RWPE1 (cell line): ENCODE measurements around the gene TGFBR1.

Experiments used
- CTCF ChIA-PET: fragments of 350-600 bp; sonication (Branson Sonifier 250); formaldehyde crosslinking; extraction: SDS; loops from one replicate; lab custom pipeline; 2021; lab: Yijun Ruan, JAX
- POLR2A ChIA-PET: fragments of 400-600 bp; formaldehyde crosslinking; extraction: SDS; loops from one replicate; lab custom pipeline; 2020; ENCODE audit warnings: antibody characterized with exemption; ENCODE audit not compliant: low non-redundant PET; lab: Yijun Ruan, JAX
- DNase-seq: peaks from one replicate; pipeline ENCODE4 v3.0.0; 2012; ENCODE audit warnings: low spot score
- H3K27ac ChIP-seq: fragments of 450-650 bp; 2 replicates; pipeline ENCODE4 v1.5.1; 2017
- TF ChIP-seq, protein P1 (sequence below): fragments of 450-650 bp; conservative IDR thresholded peaks from 2 replicates; pipeline ENCODE4 v1.5.1; 2017; ENCODE audit warnings: low read depth, mild to moderate bottlenecking

TGFBR1 gene

DNA sequence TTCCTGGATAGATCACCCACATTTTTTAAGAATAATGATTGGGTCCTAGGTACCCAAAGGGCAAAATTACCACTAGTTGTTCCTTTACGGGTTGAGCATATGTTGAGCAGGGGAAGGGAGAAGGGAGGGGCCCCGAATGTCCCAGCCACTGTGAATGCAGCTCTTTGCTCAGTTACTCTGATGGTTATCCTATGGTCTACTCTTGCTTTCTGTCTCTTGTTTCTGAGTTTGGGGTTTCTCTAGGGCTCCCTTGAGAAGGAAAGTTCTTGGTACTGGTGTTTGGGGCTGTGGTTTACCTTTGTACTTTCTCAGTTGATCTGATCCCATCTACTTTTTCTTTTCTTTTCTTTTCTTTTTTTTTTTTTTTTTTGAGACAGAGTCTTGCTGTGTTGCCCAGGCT lies 61.2 kb downstream of the TGFBR1 start:
- DNase-seq, result no peak
- ChIA-PET CTCF (no interaction called here), POLR2A (no interaction called here)

DNA sequence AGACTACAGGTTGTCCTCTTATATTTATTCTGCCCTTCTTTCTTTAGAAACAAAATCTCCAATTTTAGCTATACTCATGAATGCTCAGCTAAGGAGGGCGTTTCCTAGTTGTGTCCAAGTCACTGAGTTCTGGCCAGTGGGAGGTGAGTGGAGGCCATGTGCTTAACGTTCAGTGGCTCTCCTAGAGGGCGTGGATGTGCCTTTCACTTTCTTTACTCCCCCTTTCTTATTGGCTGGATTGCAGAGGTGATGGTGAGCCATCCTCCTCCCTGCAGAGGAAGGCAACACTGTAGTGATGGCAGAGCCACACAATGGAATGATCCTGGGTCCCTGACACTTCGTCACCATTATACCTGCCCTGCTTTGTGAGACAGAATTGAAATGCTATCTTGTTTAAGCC lies 62.2 kb downstream of the TGFBR1 start:
- ChIA-PET POLR2A (no interaction called here), CTCF (no interaction called here)
- no peak overlapping the region for H3K27ac ChIP-seq
- no peak for DNase-seq
- TF ChIP-seq, protein P1, sequence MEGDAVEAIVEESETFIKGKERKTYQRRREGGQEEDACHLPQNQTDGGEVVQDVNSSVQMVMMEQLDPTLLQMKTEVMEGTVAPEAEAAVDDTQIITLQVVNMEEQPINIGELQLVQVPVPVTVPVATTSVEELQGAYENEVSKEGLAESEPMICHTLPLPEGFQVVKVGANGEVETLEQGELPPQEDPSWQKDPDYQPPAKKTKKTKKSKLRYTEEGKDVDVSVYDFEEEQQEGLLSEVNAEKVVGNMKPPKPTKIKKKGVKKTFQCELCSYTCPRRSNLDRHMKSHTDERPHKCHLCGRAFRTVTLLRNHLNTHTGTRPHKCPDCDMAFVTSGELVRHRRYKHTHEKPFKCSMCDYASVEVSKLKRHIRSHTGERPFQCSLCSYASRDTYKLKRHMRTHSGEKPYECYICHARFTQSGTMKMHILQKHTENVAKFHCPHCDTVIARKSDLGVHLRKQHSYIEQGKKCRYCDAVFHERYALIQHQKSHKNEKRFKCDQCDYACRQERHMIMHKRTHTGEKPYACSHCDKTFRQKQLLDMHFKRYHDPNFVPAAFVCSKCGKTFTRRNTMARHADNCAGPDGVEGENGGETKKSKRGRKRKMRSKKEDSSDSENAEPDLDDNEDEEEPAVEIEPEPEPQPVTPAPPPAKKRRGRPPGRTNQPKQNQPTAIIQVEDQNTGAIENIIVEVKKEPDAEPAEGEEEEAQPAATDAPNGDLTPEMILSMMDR, result no peak

More for the DNA sequence above, 61.2 kb downstream of the TGFBR1 start:
- TF ChIP-seq, protein P1, result no peak
- no peak overlapping the region for H3K27ac ChIP-seq

DNA sequence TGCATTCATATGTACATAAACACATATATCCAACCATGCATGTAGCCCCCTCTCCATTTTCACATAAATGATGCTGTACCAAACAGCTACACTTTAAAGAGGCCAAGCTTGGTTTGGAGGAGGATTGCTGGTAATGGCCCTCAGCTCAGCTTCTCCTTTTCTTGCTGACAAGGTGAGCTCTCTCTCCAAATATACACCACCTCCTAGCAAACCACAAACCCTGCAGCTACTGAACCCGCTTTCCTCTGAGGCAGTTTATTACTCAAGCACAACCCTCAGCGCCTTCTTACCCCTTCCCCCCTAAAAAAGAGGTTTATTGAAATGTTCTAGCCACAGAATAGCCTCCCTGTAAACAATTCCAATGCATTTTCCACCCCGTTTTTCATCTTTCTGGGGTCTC lies 62.8 kb downstream of the TGFBR1 start:
- CTCF ChIA-PET, result interaction anchor here (0.7 kb wide), 1 partner anchor 132 kb away, joined by 3 read pairs; no protein-coding TSS in a partner anchor
- TF ChIP-seq, protein P1, result no peak
- POLR2A ChIA-PET, result no interaction called here
- no peak for DNase-seq
- H3K27ac ChIP-seq, result no peak overlapping the region

DNA sequence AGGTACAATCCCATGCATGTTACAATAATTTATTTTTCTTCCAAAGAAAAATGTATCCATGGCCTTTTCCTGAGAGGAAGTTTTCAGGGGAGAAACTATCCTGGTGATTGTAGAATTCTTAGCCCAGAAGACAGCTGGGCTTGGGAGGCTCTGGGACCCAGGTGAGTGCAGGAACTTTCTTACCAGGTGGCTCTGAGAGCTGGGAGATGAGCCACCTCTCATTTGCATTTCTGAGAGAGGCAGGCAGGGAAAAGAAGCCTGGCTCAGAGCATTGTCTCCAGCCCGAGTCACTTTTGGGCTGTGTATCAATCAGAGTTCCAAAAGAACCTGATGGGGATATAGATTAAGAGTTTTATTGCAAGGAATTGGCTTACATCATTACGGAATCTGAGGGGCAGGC lies 64.2 kb downstream of the TGFBR1 start:
- DNase-seq, result no peak
- TF ChIP-seq, protein P1, result no peak
- ChIA-PET POLR2A (no interaction called here), CTCF (interaction anchor here (0.6 to 0.8 kb wide), 2 partner anchors 16 to 55 kb away, joined by 3 to 4 read pairs; no protein-coding TSS in a partner anchor)
- no peak overlapping the region for H3K27ac ChIP-seq

DNA sequence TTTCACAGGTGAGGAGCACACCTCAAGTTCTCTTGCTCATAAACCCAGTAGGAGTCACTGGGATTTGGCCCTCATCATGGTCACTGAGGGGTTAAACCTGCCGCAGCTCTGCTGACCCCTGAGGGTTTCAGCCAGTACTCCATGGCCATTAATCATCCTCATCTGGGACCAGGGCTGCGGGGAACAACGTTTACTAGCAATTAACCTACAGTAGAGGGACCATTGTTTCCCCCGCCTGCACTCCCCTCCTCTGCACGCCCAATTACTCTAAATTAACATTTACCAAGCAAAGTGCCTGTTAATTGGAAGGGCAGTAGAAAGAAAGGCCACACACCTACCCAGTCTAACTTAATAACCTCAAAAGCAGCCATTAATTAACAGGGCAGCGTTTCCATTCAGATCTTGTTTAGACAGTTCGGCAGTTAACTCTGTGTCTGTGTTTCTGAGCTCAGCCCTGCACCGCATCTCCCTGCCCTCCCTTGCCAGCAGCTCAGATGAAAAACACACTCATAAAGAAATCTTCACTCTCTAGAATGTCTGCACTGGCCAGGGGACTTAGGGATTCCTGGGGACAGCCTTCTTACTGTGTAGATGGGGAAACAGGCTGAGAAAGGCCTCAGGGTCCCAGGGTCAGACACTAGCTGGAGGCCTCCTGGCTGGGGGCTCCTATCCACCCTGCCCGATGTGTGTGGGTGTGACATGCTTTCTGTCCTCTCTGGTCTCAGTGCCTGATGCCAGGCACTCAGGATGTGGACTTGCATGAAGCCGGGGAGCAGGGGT lies 65.3 kb downstream of the TGFBR1 start:
- H3K27ac ChIP-seq, result no peak overlapping the region
- ChIA-PET CTCF (no interaction called here), POLR2A (no interaction called here)
- DNase-seq, result no peak
- TF ChIP-seq, protein P1, result no peak

DNA sequence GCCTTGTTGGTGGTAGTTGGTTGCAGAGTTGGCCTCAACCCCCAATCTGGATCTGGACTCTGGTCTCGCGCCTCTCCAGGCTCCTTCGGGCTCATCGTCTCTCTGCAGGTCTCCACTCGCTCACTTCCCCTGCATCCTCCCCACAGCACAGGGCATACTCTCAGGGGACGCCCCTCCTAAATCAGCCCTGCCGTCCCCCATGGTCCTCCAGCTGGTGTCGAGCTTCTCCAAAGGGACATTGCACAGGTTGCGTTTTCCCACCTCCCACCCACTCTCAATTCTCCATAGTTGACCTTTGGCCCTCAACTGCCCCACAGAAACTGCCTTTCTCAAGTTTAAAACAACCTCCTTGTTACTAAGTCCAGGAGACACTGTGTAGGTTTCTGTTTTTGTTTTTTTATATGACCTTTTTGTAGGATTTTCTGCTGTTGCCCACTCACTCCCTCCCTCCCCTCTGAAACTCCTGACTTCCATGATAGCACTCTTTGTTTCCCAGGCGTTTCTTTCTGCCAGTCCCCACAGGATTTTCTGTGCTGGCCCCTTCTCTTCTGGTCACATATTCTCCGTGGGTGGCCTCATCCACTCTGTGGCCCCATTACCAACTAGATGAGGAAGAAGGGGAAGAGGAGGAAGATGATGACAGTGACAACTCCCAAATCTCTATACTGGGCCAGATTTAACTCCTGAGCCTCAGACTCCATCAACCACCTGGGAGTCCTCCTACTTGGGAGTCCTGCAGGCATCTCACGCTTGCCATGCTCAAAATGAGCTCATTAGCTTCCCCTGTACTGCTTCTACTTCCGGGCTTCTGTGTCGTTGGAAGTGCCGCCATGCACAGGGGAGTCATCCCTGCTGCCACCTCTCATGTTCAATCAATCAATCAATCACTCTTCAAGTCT lies 66.6 kb downstream of the TGFBR1 start:
- POLR2A ChIA-PET, result no interaction called here
- CTCF ChIA-PET, result interaction anchor here (1.3 kb wide), 1 partner anchor 11 kb away, joined by 3 read pairs; no protein-coding TSS in a partner anchor
- TF ChIP-seq, protein P1, result no peak
- no peak for DNase-seq
- no peak overlapping the region for H3K27ac ChIP-seq
